WTC11 (cell line): Measurements from ENCODE around the gene DHRS1.

ENCODE experiments used
- CTCF ChIP-seq: fragments of 200-600 bp; IDR thresholded peaks from 2 replicates; pipeline ENCODE4 v1.8.0; 2022; ENCODE audit warnings: antibody characterized with exemption
- USF1 ChIP-seq: sonication (generic); formaldehyde crosslinking; IDR thresholded peaks from 2 replicates; pipeline ENCODE4 v1.8.0; 2022; ENCODE audit warnings: mild to moderate bottlenecking, missing genetic modification reagents
- ZNF317 ChIP-seq: sonication (generic); formaldehyde crosslinking; IDR thresholded peaks from 2 replicates; pipeline ENCODE4 v1.8.1; 2023; ENCODE audit warnings: low read depth, mild to moderate bottlenecking, moderate library complexity, missing genetic modification reagents, borderline replicate concordance

- TF ChIP-seq ZNF317 (CRISPR knock-in tag) (no peak), CTCF (no peak; the same call in 1 of the 2 replicates), USF1 (CRISPR knock-in tag) (no peak)
These were observed 11.3 kb upstream of the DHRS1 start, which contains the start of gene LTB4R for GRCh38 chr14:24310646-24311604.
